A549 (cell line): ENCODE results near the gene CLMN.

ENCODE experiments used
- CTCF ChIP-seq: fragments of >200 bp; sonication (Bioruptor Twin); formaldehyde crosslinking; IDR thresholded peaks from 3 replicates; pipeline ENCODE4 v1.5.1; 2016
- EHMT2 ChIP-seq: fragments of 200-600 bp; sonication (generic); IDR thresholded peaks from 2 replicates; pipeline ENCODE4 v1.6.1; 2016; ENCODE audit warnings: antibody characterized with exemption, low read depth, mild to moderate bottlenecking, moderate library complexity
- JUN ChIP-seq, 2 experiments: fragments of >200 bp; sonication (Bioruptor Twin); formaldehyde crosslinking; IDR thresholded peaks; 2 replicates in 1 of 2; 3 replicates in 1 of 2; pipeline ENCODE4 v1.6.1; 2016 to 2017
- JUNB ChIP-seq: fragments of >200 bp; sonication (Bioruptor Twin); formaldehyde crosslinking; IDR thresholded peaks from 2 replicates; pipeline ENCODE4 v1.6.1; 2016
- NFE2L2 ChIP-seq: fragments of 150-350 bp; conservative IDR thresholded peaks from 2 replicates; pipeline ENCODE4 v1.6.1; 2014; ENCODE audit warnings: low read length
- POLR2A ChIP-seq: IDR thresholded peaks from 2 replicates; pipeline ENCODE4 v1.6.1; 2012; ENCODE audit warnings: mild to moderate bottlenecking, low read length
- USF2 ChIP-seq: fragments of 450-650 bp; IDR thresholded peaks from 2 replicates; pipeline ENCODE4 v1.6.1; 2014; ENCODE audit warnings: antibody characterized with exemption

- TF ChIP-seq CTCF (no peak), EHMT2 (no peak), JUNB (no peak), USF2 (no peak), JUN (IDR thresholded peaks at IDR 0.05) (no peak), NFE2L2 (no peak), POLR2A (no peak)
Observed at GRCh38 chr14:95164506-95164905, 155.2 kb downstream of the CLMN start.
